BE2C (cell line): Measurements from ENCODE around the gene EPHA6.
A peak's percentile ranks its signal among the peaks of the same experiment; 100 is the strongest.
"Not testable (repeated sequence)": the region's sequence is repeated elsewhere in the genome, so short reads cannot be mapped to it uniquely, and the experiment has no call there.

ENCODE experiments used
- DNase-seq: peaks from one replicate; pipeline ENCODE4 v3.0.0-alpha.2; 2020
- H3K27me3 ChIP-seq: fragments of 250-450 bp; sonication (Bioruptor Pico); 2 replicates; pipeline ENCODE4 v1.5.1; 2020; ENCODE audit warnings: mild to moderate bottlenecking
- H3K36me3 ChIP-seq: fragments of 250-450 bp; sonication (Bioruptor Pico); 2 replicates; pipeline ENCODE4 v1.5.1; 2020; ENCODE audit warnings: mild to moderate bottlenecking
- H3K4me1 ChIP-seq: fragments of 250-450 bp; sonication (Bioruptor Pico); 2 replicates; pipeline ENCODE4 v1.5.1; 2020
- H3K4me3 ChIP-seq: 2 replicates; pipeline ENCODE4 v1.5.1; 2011; ENCODE audit warnings: low read depth, low read length
- H3K9me3 ChIP-seq: fragments of 250-450 bp; sonication (Bioruptor Pico); 2 replicates; pipeline ENCODE4 v1.5.1; 2020
- TF ChIP-seq, protein P1 (sequence below): IDR thresholded peaks from 2 replicates; pipeline ENCODE4 v1.5.1; 2012; ENCODE audit warnings: mild to moderate bottlenecking, low read depth, low read length

EPHA6 gene

GRCh38 chr3:96931119-96931862 is 116.9 kb downstream of the EPHA6 start:
- no peaks in the 10 kb centered on the region for H3K36me3 ChIP-seq
- no peaks in the 10 kb centered on the region for H3K27me3 ChIP-seq
- no peaks in the 10 kb centered on the region; the same call in 1 of the 2 replicates for H3K9me3 ChIP-seq
- TF ChIP-seq, protein P1, sequence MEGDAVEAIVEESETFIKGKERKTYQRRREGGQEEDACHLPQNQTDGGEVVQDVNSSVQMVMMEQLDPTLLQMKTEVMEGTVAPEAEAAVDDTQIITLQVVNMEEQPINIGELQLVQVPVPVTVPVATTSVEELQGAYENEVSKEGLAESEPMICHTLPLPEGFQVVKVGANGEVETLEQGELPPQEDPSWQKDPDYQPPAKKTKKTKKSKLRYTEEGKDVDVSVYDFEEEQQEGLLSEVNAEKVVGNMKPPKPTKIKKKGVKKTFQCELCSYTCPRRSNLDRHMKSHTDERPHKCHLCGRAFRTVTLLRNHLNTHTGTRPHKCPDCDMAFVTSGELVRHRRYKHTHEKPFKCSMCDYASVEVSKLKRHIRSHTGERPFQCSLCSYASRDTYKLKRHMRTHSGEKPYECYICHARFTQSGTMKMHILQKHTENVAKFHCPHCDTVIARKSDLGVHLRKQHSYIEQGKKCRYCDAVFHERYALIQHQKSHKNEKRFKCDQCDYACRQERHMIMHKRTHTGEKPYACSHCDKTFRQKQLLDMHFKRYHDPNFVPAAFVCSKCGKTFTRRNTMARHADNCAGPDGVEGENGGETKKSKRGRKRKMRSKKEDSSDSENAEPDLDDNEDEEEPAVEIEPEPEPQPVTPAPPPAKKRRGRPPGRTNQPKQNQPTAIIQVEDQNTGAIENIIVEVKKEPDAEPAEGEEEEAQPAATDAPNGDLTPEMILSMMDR: no peak
- H3K4me3 ChIP-seq: no peak overlapping the region
- DNase-seq: peak; percentile 51
- peaks cover 4% of the 10 kb centered on the region; the same call in 1 of the 2 replicates for H3K4me1 ChIP-seq

- not testable (repeated sequence) for H3K36me3 ChIP-seq, H3K9me3 ChIP-seq, H3K4me1 ChIP-seq, H3K27me3 ChIP-seq, H3K4me3 ChIP-seq, DNase-seq
These were observed 127.7 kb downstream of the EPHA6 start for GRCh38 chr3:96942131-96942530.

- Histone ChIP-seq H3K9me3 (no peaks in the 10 kb centered on the region), H3K4me3 (no peak overlapping the region)
- no peak for DNase-seq
These were observed 144.5 kb downstream of the EPHA6 start for GRCh38 chr3:96958856-96959255.

DNA sequence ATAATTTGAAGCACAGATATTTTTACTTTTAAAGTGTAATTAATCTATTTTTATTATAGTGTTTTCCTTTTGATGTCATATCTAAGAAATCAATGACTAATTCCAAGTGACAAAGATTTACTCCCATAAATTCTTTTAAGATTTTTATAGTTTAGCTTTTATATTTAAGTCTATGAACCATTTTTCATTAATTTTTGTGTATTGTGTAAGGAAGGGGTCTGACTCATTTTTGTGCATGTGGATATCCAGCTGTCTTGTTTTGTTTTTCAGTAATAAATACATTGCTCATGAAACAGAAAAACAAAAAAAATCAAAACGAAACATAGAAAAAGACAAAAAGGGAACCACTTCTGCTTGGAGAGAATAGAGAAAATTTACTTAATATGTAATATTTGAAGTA is 145.1 kb downstream of the EPHA6 start:
- Histone ChIP-seq H3K4me3 (no peak overlapping the region), H3K27me3 (no peaks in the 10 kb centered on the region), H3K4me1 (no peaks in the 10 kb centered on the region), H3K36me3 (no peaks in the 10 kb centered on the region), H3K9me3 (no peaks in the 10 kb centered on the region)
- DNase-seq: no peak
- TF ChIP-seq, protein P1: no peak

More at GRCh38 chr3:96958856-96959255, 144.5 kb downstream of the EPHA6 start:
- Histone ChIP-seq H3K27me3 (no peaks in the 10 kb centered on the region), H3K4me1 (no peaks in the 10 kb centered on the region), H3K36me3 (no peaks in the 10 kb centered on the region)
- TF ChIP-seq, protein P1: no peak

- DNase-seq: no peak
- Histone ChIP-seq H3K4me1 (no peaks in the 10 kb centered on the region), H3K27me3 (no peaks in the 10 kb centered on the region)
These were observed 145.7 kb downstream of the EPHA6 start for GRCh38 chr3:96959901-96960641.

DNA sequence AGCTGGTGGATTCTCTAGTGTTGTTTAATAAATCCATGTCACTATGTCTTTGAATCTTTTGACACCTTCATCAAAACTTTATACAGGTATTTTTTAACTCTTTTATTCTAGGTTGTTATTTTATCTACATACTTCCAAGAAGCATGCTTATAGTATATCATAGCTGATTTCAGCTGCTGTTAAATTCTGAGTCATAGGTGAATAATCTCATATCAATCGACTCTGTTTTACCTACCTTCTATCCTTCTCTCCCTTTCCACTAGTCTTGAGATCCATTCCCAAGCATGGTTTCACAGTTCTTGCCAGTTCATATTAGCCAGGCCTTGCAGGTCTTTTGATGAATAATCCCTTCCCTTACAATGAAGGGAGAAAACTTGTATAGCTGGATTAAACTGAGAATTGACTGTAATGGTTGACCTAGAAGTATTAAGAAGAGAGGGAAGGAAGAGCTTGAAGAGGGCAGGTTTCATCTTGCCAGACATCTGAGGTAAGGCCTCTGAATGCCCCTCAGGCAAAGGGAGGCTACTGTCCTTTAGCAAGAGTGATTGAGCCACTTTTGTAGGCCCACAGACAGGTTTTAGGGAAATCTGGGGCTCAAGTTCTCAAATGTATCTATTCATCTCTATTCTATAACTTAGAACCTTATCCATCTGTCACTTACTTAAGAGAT is 146.4 kb downstream of the EPHA6 start:
- no peaks in the 10 kb centered on the region for H3K36me3 ChIP-seq
- H3K4me1 ChIP-seq: no peaks in the 10 kb centered on the region
- TF ChIP-seq, protein P1: no peak
- no peaks in the 10 kb centered on the region for H3K9me3 ChIP-seq
- no peaks in the 10 kb centered on the region for H3K27me3 ChIP-seq
- no peak for DNase-seq
- no peak overlapping the region for H3K4me3 ChIP-seq

More at GRCh38 chr3:96959901-96960641, 145.7 kb downstream of the EPHA6 start:
- TF ChIP-seq, protein P1: no peak
- Histone ChIP-seq H3K4me3 (no peak overlapping the region), H3K9me3 (no peaks in the 10 kb centered on the region), H3K36me3 (no peaks in the 10 kb centered on the region)
